OCI-LY7 (cell line): ENCODE results near the gene LYRM2.

Experiments used
- EZH2phosphoT487 ChIP-seq: fragments of 200-600 bp; sonication (generic); IDR thresholded peaks from 2 replicates; pipeline ENCODE4 v1.6.1; 2018; ENCODE audit warnings: low read depth, borderline replicate concordance, mild to moderate bottlenecking, mixed run types, antibody characterized with exemption, low read length, moderate library complexity, mixed read lengths
- TF ChIP-seq, protein P1 (sequence below): fragments of 200-600 bp; sonication (generic); conservative IDR thresholded peaks from 2 replicates; pipeline ENCODE4 v1.5.1; 2014; ENCODE audit warnings: mild to moderate bottlenecking, antibody characterized with exemption, low read length, moderate library complexity, mixed read lengths

DNA sequence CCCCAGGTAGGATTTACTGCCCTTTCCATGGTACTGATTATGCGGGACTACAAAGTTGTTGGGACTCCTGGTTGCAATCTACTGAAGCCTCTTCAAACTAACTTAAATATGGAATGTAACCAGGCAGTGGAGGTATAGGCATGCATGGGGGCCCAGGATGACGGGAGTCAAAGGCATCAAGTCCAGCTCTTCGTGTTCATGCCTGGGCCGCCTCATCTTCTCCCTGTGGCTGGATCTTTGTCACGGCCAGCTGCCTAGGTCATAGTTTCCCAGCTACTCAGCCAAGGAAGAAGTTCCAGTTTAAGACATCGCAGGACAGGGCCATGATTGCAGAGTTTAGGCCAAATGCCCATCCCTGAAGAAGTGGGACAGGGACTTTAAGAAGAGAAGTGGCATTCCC lies 20.5 kb downstream of the LYRM2 start:
- no peak for TF ChIP-seq EZH2phosphoT487
- TF ChIP-seq, protein P1, sequence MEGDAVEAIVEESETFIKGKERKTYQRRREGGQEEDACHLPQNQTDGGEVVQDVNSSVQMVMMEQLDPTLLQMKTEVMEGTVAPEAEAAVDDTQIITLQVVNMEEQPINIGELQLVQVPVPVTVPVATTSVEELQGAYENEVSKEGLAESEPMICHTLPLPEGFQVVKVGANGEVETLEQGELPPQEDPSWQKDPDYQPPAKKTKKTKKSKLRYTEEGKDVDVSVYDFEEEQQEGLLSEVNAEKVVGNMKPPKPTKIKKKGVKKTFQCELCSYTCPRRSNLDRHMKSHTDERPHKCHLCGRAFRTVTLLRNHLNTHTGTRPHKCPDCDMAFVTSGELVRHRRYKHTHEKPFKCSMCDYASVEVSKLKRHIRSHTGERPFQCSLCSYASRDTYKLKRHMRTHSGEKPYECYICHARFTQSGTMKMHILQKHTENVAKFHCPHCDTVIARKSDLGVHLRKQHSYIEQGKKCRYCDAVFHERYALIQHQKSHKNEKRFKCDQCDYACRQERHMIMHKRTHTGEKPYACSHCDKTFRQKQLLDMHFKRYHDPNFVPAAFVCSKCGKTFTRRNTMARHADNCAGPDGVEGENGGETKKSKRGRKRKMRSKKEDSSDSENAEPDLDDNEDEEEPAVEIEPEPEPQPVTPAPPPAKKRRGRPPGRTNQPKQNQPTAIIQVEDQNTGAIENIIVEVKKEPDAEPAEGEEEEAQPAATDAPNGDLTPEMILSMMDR: no peak
